GM18505 (cell line): ENCODE results near the gene MAS1L.

Experiments used
- ATAC-seq: cut with Tn5 transposase; IDR thresholded peaks from one replicate; pipeline ENCODE4 v1.9.1; 2021; ENCODE audit not compliant: unreplicated experiment
- POLR2A ChIP-seq: IDR thresholded peaks from 4 replicates; pipeline ENCODE4 v1.6.1; 2011; ENCODE audit warnings: borderline replicate concordance; ENCODE audit not compliant: insufficient read depth, insufficient read length; ENCODE audit errors: extremely low read depth

The MAS1L gene

GRCh38 chr6:29505808-29506207 lies 18.1 kb upstream of the MAS1L start:
- TF ChIP-seq POLR2A: no peak
- ATAC-seq: no peak

GRCh38 chr6:29504961-29505360 lies 17.2 kb upstream of the MAS1L start:
- TF ChIP-seq POLR2A: no peak
- ATAC-seq: no peak

GRCh38 chr6:29502597-29502996 lies 14.8 kb upstream of the MAS1L start:
- no peak for ATAC-seq
- no peak for TF ChIP-seq POLR2A

- no peak for ATAC-seq
Measured at GRCh38 chr6:29502181-29502580, 14.4 kb upstream of the MAS1L start.

GRCh38 chr6:29501106-29501505 lies 13.3 kb upstream of the MAS1L start:
- ATAC-seq: no peak
- no peak for TF ChIP-seq POLR2A

More at GRCh38 chr6:29502181-29502580, 14.4 kb upstream of the MAS1L start:
- TF ChIP-seq POLR2A: no peak

- no peak for ATAC-seq
Measured at GRCh38 chr6:29500594-29500993, 12.8 kb upstream of the MAS1L start.

GRCh38 chr6:29499704-29500103 lies 11.9 kb upstream of the MAS1L start:
- no peak for ATAC-seq
- no peak for TF ChIP-seq POLR2A

More at GRCh38 chr6:29500594-29500993, 12.8 kb upstream of the MAS1L start:
- TF ChIP-seq POLR2A: no peak

GRCh38 chr6:29496961-29497360 lies 9.2 kb upstream of the MAS1L start:
- TF ChIP-seq POLR2A: no peak
- ATAC-seq: no peak

GRCh38 chr6:29495571-29495970 lies 7.8 kb upstream of the MAS1L start:
- no peak for TF ChIP-seq POLR2A
- no peak for ATAC-seq

GRCh38 chr6:29494131-29494530 lies 6.4 kb upstream of the MAS1L start:
- ATAC-seq: no peak
- no peak for TF ChIP-seq POLR2A

GRCh38 chr6:29493261-29493660 lies 5.5 kb upstream of the MAS1L start:
- no peak for TF ChIP-seq POLR2A

GRCh38 chr6:29491574-29491973 lies 3.8 kb upstream of the MAS1L start:
- TF ChIP-seq POLR2A: no peak
- ATAC-seq: no peak

More at GRCh38 chr6:29493261-29493660, 5.5 kb upstream of the MAS1L start:
- no peak for ATAC-seq

GRCh38 chr6:29490552-29490951 lies 2.8 kb upstream of the MAS1L start:
- no peak for TF ChIP-seq POLR2A
- ATAC-seq: no peak

- ATAC-seq: no peak
Measured at GRCh38 chr6:29490055-29490454, 2.3 kb upstream of the MAS1L start.

GRCh38 chr6:29489286-29489685 lies 1.5 kb upstream of the MAS1L start:
- ATAC-seq: no peak
- no peak for TF ChIP-seq POLR2A

More at GRCh38 chr6:29490055-29490454, 2.3 kb upstream of the MAS1L start:
- TF ChIP-seq POLR2A: no peak
